ENCODE measurements around the gene HOXC9.

The HOXC9 gene

DNA sequence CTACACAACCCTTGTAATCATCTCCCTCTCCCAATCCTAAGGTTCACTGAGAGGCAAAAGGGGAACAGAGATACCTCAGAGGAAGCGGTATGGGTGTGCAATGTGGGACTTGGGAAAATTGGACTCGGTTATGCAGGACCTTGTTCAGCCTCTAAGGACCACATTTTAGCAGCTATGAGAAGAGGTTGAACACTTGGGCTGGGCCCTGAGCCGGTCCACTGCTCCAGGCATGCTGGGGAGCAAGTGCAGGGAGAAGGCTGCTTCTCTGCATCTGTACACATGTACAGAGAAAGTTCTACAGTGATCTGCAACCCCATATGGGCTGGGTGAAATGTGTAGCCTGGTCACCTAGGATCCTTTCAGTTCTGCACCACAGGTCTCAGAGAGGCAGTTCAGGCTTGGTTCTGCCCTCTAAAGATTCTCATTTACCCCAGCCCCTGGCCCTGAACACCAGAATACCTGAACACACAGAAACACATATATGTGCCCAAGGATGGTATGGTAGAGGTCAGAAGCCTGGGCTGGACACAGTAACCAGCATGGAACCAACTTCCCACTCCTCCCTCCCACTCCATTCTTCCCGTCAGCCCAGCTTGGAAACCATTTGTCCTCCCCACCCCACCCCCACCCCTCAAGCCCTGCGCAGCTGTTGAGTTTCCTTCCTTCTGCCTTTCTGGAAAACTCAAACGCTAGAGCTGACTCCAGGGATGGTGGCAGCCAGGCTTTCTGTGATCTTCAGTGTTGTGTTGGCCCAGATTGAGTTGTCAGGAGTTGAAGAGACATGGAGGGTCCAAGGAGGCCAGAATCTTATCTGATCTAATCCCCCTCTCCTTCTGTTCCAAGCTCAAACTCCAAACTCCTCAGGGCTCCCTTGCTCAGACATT is 43.3 kb downstream of the HOXC9 start:
- H3K27ac ChIP-seq (ENCODE audit: low read depth in 2 of 2, low read length in 2 of 2), result no peak overlapping the region
- H3K9me3 ChIP-seq (ENCODE audit: control insufficient read depth in 2 of 2, low read length in 2 of 2), result no peaks in the 10 kb centered on the region
- H3K4me3 ChIP-seq (ENCODE audit: low read length in 2 of 2), result no peak overlapping the region
- no peak overlapping the region for H3K9ac ChIP-seq (ENCODE audit: low read depth in 1 of 2, low read length in 2 of 2)
- H3K4me1 ChIP-seq (ENCODE audit: control insufficient read depth in 2 of 2, insufficient read depth in 2 of 2, low read length in 2 of 2), result no peaks in the 10 kb centered on the region
- no peaks in the 10 kb centered on the region for H3K36me3 ChIP-seq (ENCODE audit: control insufficient read depth in 2 of 2, insufficient read depth in 2 of 2, low read length in 2 of 2)
- H3K27me3 ChIP-seq (ENCODE audit: control insufficient read depth in 2 of 2, insufficient read depth in 2 of 2, low read length in 2 of 2), result peaks cover 77 to 86% of the 10 kb centered on the region in 2 donors

DNA sequence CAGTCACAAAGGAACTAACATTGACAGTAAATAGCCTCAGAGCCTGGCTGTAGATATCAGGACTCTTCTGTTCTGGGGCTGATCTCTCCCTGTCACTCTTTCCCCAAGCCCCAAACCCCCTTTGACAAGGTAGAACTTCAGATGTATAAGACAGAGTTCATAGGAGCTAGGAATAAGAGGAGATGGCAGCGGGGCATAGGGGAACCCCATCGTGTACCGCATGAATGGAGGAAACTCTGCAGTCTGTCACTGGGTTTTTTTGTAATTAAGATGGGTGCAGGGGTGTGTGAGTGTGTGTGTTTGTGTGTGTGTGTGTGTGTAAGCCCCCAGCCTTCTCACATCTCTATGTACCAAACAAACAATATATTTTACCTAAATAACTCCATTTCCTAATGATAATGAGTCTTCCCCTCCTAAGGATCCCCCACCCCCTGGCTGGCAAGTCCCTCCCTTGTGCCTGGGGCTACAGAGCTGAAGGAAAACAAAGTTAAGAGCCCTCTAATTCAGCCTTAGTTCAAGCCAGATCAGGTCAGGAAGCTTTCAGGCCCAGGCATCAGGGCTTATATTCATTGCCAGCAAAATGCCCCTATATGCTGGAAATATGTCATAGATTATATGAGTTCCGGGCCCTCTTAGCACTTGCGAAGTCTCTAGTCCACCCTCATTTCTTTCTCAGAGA is 44.6 kb downstream of the HOXC9 start:
- Histone ChIP-seq H3K9ac (ENCODE audit: low read depth in 1 of 2, low read length in 2 of 2) (no peak overlapping the region), H3K27me3 (ENCODE audit: control insufficient read depth in 2 of 2, insufficient read depth in 2 of 2, low read length in 2 of 2) (peaks cover 73 to 85% of the 10 kb centered on the region in 2 donors), H3K36me3 (ENCODE audit: control insufficient read depth in 2 of 2, insufficient read depth in 2 of 2, low read length in 2 of 2) (no peaks in the 10 kb centered on the region), H3K27ac (ENCODE audit: low read depth in 2 of 2, low read length in 2 of 2) (no peak overlapping the region), H3K4me3 (ENCODE audit: low read length in 2 of 2) (no peak overlapping the region), H3K9me3 (ENCODE audit: control insufficient read depth in 2 of 2, low read length in 2 of 2) (no peaks in the 10 kb centered on the region), H3K4me1 (ENCODE audit: control insufficient read depth in 2 of 2, insufficient read depth in 2 of 2, low read length in 2 of 2) (no peaks in the 10 kb centered on the region)

DNA sequence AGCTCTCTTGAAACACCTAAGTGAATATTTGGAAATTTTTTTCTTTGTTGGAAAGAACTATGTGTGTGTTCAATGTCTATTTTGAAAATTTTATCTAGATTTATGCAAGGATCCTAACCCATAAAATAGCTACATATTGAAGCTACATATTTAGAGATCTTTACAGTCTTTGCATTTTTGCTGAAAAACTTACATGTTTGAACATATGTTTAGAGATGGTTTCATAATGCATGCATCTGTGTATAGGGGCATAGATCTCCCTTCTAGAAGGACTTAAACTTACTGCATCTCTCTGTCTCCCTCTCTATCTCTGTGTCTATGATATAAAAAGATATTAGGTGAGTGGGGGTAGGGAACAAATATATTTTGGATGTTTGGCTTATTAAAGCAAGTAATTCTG is 45.4 kb downstream of the HOXC9 start:
- Histone ChIP-seq H3K9me3 (ENCODE audit: control insufficient read depth in 2 of 2, low read length in 2 of 2) (no peaks in the 10 kb centered on the region), H3K27me3 (ENCODE audit: control insufficient read depth in 2 of 2, insufficient read depth in 2 of 2, low read length in 2 of 2) (peaks cover 74 to 85% of the 10 kb centered on the region in 2 donors), H3K4me3 (ENCODE audit: low read length in 2 of 2) (no peak overlapping the region), H3K4me1 (ENCODE audit: control insufficient read depth in 2 of 2, insufficient read depth in 2 of 2, low read length in 2 of 2) (no peaks in the 10 kb centered on the region), H3K9ac (ENCODE audit: low read depth in 1 of 2, low read length in 2 of 2) (no peak overlapping the region), H3K36me3 (ENCODE audit: control insufficient read depth in 2 of 2, insufficient read depth in 2 of 2, low read length in 2 of 2) (no peaks in the 10 kb centered on the region), H3K27ac (ENCODE audit: low read depth in 2 of 2, low read length in 2 of 2) (no peak overlapping the region)

DNA sequence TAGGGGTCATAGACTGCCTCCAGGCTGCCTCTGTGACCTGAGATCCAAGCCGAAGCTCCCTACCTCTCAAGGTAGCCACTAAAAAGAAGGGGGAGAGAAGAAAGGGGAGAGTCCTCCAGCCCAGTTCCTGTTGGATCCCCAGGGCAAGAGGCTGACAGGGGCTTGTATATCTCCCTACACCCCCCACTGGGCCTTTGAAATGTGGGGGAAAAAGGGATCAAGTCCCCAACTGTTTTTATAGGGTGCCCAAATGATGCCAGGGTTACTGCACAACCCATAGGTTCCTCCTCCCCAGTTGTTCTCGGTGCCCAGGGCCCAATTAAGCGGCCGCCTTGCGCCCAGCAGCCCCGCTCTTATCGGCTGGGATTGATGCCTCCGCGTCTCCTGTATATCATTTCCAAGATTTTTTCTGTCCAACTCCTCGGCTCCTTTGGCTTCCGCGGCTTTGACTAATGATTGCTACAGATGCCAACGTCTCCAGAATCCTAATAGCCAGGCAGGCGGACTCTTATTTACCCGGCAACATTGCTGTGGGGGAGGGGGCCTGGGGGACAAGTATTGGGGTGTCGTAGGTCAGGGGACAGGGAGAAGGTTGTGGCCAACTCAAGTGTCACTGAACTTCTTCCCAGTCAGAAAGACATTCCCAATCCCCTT is 46.0 kb downstream of the HOXC9 start:
- Histone ChIP-seq H3K4me1 (ENCODE audit: control insufficient read depth in 2 of 2, insufficient read depth in 2 of 2, low read length in 2 of 2) (no peaks in the 10 kb centered on the region), H3K27ac (ENCODE audit: low read depth in 2 of 2, low read length in 2 of 2) (no peak overlapping the region), H3K36me3 (ENCODE audit: control insufficient read depth in 2 of 2, insufficient read depth in 2 of 2, low read length in 2 of 2) (no peaks in the 10 kb centered on the region), H3K9me3 (ENCODE audit: control insufficient read depth in 2 of 2, low read length in 2 of 2) (no peaks in the 10 kb centered on the region), H3K27me3 (ENCODE audit: control insufficient read depth in 2 of 2, insufficient read depth in 2 of 2, low read length in 2 of 2) (peaks cover 75 to 86% of the 10 kb centered on the region in 2 donors), H3K9ac (ENCODE audit: low read depth in 1 of 2, low read length in 2 of 2) (no peak overlapping the region), H3K4me3 (ENCODE audit: low read length in 2 of 2) (no peak overlapping the region)

DNA sequence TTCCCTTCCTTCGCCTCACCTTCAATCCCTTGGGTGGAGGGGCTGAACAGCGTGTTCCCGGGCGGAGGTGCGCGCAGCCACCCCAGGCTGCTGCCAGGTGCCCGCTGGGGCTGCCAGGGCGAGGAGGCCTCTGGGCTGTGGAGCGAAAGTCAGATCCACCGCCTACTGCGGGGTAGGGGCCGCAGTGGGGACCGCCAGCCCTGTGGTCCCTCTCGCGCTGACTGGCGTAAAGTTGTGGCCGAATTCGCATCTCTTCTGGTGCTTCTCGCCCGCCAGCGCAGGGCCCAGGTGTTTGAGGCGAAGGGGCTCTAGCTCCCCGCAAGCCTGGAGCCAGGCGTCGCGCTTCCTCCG is 46.8 kb downstream of the HOXC9 start:
- Histone ChIP-seq H3K27me3 (ENCODE audit: control insufficient read depth in 2 of 2, insufficient read depth in 2 of 2, low read length in 2 of 2) (peaks cover 77 to 87% of the 10 kb centered on the region in 2 donors), H3K9me3 (ENCODE audit: control insufficient read depth in 2 of 2, low read length in 2 of 2) (no peaks in the 10 kb centered on the region), H3K4me1 (ENCODE audit: control insufficient read depth in 2 of 2, insufficient read depth in 2 of 2, low read length in 2 of 2) (no peaks in the 10 kb centered on the region), H3K27ac (ENCODE audit: low read depth in 2 of 2, low read length in 2 of 2) (no peak overlapping the region), H3K4me3 (ENCODE audit: low read length in 2 of 2) (no peak overlapping the region), H3K36me3 (ENCODE audit: control insufficient read depth in 2 of 2, insufficient read depth in 2 of 2, low read length in 2 of 2) (no peaks in the 10 kb centered on the region), H3K9ac (ENCODE audit: low read depth in 1 of 2, low read length in 2 of 2) (no peak overlapping the region)

DNA sequence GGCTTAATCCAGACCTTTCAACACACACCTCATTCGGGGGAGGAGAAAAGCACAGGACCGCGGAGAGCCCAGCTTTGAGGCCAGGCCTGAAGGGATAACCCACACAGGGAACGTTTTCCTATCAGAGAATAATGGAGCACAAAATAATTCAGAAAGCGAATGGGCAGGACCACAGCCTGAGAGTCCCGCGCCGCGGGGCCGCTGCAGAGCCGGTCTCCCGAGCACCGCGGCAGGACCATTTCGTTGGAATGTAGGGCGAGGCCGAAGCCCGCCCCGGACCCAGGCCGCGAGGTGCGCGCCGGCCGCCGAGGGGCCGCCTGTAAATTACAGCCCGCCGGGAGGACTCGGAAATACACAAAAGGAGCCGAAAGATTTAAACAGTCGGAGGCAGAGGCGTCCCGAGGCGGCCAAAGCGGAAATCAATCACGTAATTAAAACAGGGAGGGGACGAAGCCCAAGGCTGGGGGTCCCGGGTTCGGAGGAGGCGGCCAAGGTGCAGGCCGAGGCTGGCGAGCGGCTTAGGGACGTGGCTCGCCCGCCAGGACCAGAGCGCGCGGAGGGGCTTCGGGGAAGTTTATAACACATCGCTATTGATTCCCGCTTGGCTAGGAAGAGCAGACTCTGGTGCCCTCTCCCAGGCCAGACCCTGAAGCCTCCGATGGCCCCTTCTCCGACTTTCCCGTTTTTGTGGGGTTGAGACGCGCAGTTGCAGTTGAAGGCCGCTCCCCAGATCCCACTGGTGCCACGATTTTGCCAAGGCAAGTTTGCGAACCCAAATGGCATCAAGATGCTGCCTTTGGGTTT is 47.4 kb downstream of the HOXC9 start:
- no peaks in the 10 kb centered on the region for H3K9me3 ChIP-seq (ENCODE audit: control insufficient read depth in 2 of 2, low read length in 2 of 2)
- no peaks in the 10 kb centered on the region for H3K36me3 ChIP-seq (ENCODE audit: control insufficient read depth in 2 of 2, insufficient read depth in 2 of 2, low read length in 2 of 2)
- peaks cover 77 to 88% of the 10 kb centered on the region in 2 donors for H3K27me3 ChIP-seq (ENCODE audit: control insufficient read depth in 2 of 2, insufficient read depth in 2 of 2, low read length in 2 of 2)
- no peak overlapping the region for H3K4me3 ChIP-seq (ENCODE audit: low read length in 2 of 2)
- no peaks in the 10 kb centered on the region for H3K4me1 ChIP-seq (ENCODE audit: control insufficient read depth in 2 of 2, insufficient read depth in 2 of 2, low read length in 2 of 2)
- H3K9ac ChIP-seq (ENCODE audit: low read depth in 1 of 2, low read length in 2 of 2), result peak overlapping the region in 1 of 2 donors; percentile 26
- no peak overlapping the region for H3K27ac ChIP-seq (ENCODE audit: low read depth in 2 of 2, low read length in 2 of 2)

DNA sequence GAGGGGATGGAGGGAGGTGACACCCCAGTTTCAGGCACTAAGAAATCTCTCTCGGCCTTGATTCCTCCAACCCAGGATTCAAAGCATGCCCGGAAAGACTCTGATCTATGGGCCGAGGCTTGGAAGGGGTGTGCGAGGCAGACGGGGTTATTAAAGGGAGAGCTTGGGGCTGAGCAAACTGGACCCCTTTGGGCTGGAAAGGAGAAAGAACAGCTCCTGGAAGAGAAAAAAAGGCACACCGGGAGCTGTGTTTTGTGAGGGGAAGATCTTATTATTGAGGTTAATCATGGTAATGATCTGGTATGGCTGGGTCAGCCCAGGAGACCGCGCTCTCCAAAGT is 48.0 kb downstream of the HOXC9 start:
- Histone ChIP-seq H3K27me3 (ENCODE audit: control insufficient read depth in 2 of 2, insufficient read depth in 2 of 2, low read length in 2 of 2) (peaks cover 78 to 88% of the 10 kb centered on the region in 2 donors), H3K9ac (ENCODE audit: low read depth in 1 of 2, low read length in 2 of 2) (no peak overlapping the region), H3K36me3 (ENCODE audit: control insufficient read depth in 2 of 2, insufficient read depth in 2 of 2, low read length in 2 of 2) (no peaks in the 10 kb centered on the region), H3K9me3 (ENCODE audit: control insufficient read depth in 2 of 2, low read length in 2 of 2) (no peaks in the 10 kb centered on the region), H3K4me1 (ENCODE audit: control insufficient read depth in 2 of 2, insufficient read depth in 2 of 2, low read length in 2 of 2) (no peaks in the 10 kb centered on the region), H3K27ac (ENCODE audit: low read depth in 2 of 2, low read length in 2 of 2) (no peak overlapping the region), H3K4me3 (ENCODE audit: low read length in 2 of 2) (no peak overlapping the region)

DNA sequence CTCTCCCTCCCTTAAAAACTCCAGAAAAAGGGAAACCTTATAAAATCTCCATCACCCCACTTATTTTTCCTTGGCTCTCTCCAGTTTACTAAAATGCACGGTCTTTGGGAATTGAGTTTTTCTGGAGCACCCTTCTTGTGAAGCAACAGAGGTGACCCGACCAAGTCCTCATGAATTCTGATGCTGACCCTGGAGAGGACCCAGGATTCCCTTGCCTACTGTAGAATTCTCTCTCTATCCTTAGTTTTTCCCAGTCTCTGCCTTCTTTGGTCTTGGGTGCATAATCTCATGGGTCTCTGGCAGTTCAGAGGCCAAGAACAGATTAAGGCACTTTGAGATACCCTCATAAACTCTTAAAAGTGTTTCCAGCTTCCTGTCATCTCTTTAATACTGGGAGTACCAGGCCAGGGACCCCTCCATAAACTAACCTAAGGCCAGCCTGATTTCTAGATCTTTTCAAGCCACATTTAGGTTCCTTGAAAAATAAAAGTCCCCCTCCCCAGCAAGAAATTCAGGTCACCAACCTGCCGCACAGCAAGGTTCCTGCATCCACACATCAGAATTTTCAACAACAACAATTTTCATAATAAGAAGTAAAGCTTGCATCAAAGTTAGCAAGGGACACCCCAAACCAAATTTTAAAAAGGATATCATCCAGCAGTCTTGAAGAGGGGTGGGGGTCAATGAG is 48.6 kb downstream of the HOXC9 start:
- peaks cover 78 to 89% of the 10 kb centered on the region in 2 donors for H3K27me3 ChIP-seq (ENCODE audit: control insufficient read depth in 2 of 2, insufficient read depth in 2 of 2, low read length in 2 of 2)
- H3K4me3 ChIP-seq (ENCODE audit: low read length in 2 of 2), result no peak overlapping the region
- H3K36me3 ChIP-seq (ENCODE audit: control insufficient read depth in 2 of 2, insufficient read depth in 2 of 2, low read length in 2 of 2), result no peaks in the 10 kb centered on the region
- H3K9me3 ChIP-seq (ENCODE audit: control insufficient read depth in 2 of 2, low read length in 2 of 2), result no peaks in the 10 kb centered on the region
- H3K9ac ChIP-seq (ENCODE audit: low read depth in 1 of 2, low read length in 2 of 2), result no peak overlapping the region
- H3K27ac ChIP-seq (ENCODE audit: low read depth in 2 of 2, low read length in 2 of 2), result no peak overlapping the region
- H3K4me1 ChIP-seq (ENCODE audit: control insufficient read depth in 2 of 2, insufficient read depth in 2 of 2, low read length in 2 of 2), result no peaks in the 10 kb centered on the region

DNA sequence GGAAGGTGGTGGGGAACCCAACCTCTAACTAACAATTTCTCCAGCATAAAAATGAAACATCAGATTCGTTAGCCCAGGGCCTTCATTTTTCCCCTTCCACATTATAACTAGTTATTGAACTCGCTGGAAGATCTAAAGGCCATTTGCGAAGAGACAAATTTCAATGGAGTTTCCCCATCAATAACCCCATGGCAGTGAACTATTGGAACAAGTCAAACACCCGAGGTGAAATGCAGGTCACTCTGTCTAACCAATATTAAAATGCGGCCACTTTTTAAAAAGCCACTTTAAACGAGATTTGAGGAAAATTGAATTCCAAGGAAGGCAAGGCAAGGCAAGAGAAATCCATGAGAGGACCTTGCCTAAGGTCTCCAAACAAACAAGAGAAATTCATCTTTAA is 49.1 kb downstream of the HOXC9 start:
- no peak overlapping the region for H3K9ac ChIP-seq (ENCODE audit: low read depth in 1 of 2, low read length in 2 of 2)
- no peaks in the 10 kb centered on the region for H3K9me3 ChIP-seq (ENCODE audit: control insufficient read depth in 2 of 2, low read length in 2 of 2)
- no peaks in the 10 kb centered on the region for H3K4me1 ChIP-seq (ENCODE audit: control insufficient read depth in 2 of 2, insufficient read depth in 2 of 2, low read length in 2 of 2)
- H3K27ac ChIP-seq (ENCODE audit: low read depth in 2 of 2, low read length in 2 of 2), result no peak overlapping the region
- H3K36me3 ChIP-seq (ENCODE audit: control insufficient read depth in 2 of 2, insufficient read depth in 2 of 2, low read length in 2 of 2), result no peaks in the 10 kb centered on the region
- peaks cover 78 to 94% of the 10 kb centered on the region in 2 donors for H3K27me3 ChIP-seq (ENCODE audit: control insufficient read depth in 2 of 2, insufficient read depth in 2 of 2, low read length in 2 of 2)
- no peak overlapping the region for H3K4me3 ChIP-seq (ENCODE audit: low read length in 2 of 2)
